ENCODE results near the gene SLC66A2. TPM values are rescaled to one million over a fixed set of nuclear protein-coding genes. Genes with fewer than 3 reads are reported as not detected.

The SLC66A2 gene
- total RNA-seq, 1 experiment from 2014 or later = 28.6 TPM

DNA sequence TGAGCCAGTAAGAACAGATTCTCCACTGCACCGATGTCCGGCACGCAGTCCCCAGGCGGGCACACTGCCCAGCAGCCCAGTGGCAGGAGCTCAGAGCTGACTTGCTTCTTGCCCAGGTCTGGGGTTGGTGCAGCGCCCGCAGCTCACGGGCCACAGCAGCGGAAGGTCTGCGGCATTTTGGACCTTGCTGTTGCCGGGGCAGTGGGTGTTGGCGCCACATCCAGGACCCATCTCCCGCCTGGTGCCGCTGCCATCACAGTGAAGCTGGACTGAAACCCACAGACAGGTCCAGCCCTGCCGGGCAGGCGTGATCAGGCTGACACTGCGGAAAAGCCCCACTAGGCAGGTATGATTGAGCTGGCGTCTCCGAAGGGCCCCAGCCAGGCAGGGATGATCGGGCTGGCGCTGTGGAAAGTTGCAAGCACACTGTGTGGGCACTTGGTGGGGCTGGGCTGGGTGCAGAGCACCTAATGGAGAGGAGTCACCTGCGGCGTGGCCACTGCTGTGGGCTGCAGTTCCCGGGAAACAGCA is 75.5 kb downstream of the SLC66A2 start:
- Histone ChIP-seq H3K4me3 (ENCODE audit: insufficient read depth, low read depth, low read length) (no peak overlapping the region), H3K36me3 (replicated peaks; ENCODE audit: control insufficient read depth, insufficient read depth, low read length) (no peaks in the 10 kb centered on the region)
- DNase-seq = no peak

DNA sequence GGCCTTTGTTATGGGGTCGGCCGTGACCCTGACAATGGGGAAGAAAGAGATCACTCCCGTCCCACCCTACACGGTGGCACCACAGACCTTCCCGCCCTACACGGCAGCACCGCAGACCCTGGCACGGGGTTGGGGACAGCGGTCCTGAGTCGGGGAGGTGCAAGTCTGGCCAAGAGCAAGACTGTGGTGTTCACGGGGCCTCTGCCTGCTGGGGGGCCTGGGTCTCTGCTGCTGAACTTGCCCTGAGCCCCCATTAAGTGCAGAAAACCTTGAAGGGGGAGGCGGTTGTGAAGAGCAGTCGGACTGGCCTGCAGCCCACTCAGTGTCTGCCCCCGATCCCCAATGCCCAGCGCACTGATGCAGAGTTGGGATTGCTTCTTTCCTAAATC is 75.9 kb downstream of the SLC66A2 start:
- H3K36me3 ChIP-seq (replicated peaks; ENCODE audit: control insufficient read depth, insufficient read depth, low read length) = no peaks in the 10 kb centered on the region
- DNase-seq = peak; percentile 52
- no peak overlapping the region for H3K4me3 ChIP-seq (ENCODE audit: insufficient read depth, low read depth, low read length)
- H3K27me3 ChIP-seq (ENCODE audit: control insufficient read depth, insufficient read depth, low read length) = no peaks in the 10 kb centered on the region

More for the DNA sequence above, 75.5 kb downstream of the SLC66A2 start:
- no peaks in the 10 kb centered on the region for H3K27me3 ChIP-seq (ENCODE audit: control insufficient read depth, insufficient read depth, low read length)

DNA sequence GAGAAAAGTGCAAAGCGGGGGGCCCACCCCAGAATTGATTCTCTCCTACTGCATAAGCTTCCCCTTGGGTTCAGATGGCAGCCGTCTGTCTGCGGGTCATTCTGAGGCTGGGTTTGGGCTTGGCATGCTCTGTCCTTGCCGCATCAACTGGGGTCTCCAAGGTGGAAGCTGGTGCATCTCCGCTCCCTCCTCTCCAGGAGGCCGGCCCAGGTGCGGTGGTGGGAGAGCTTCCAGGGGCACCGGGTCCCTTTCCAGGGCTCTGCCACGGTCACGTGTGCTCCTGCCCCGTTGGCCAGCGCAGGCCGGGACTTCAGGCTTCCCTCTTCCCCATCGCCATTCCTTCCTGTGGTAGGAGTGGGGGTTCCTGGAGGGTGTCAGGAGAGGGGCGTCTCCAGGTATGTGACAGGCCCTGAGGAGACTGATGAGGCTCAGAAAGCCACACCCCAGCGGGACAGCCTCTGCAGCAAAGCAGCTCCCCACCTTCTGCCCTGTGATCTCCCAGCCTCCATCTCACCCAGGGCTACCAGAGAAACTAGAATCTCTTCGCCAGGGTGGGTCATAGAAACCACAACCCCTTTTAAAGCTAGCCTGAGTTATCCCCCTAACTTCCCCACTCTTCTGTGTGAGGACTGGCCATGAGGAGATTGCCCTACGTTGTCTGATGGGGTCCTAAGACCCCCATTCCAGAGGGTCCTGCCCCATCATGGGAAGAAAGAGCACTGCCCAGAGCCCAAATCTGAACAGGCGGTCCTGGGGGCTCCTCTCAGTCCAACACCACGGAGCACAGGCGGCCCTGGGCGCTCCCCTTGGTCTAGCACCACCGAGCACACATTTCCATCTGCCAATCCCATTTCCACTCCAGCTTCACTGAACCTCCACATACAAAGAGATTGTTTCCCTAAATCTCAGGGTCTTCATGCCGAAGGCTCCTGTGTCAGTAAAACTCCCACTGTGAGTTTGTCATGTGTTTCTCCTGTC is 76.6 kb downstream of the SLC66A2 start:
- no peak overlapping the region for H3K4me3 ChIP-seq (ENCODE audit: insufficient read depth, low read depth, low read length)
- H3K27me3 ChIP-seq (ENCODE audit: control insufficient read depth, insufficient read depth, low read length) = no peaks in the 10 kb centered on the region
- no peaks in the 10 kb centered on the region for H3K36me3 ChIP-seq (replicated peaks; ENCODE audit: control insufficient read depth, insufficient read depth, low read length)
- peak; percentile 57 for DNase-seq

DNA sequence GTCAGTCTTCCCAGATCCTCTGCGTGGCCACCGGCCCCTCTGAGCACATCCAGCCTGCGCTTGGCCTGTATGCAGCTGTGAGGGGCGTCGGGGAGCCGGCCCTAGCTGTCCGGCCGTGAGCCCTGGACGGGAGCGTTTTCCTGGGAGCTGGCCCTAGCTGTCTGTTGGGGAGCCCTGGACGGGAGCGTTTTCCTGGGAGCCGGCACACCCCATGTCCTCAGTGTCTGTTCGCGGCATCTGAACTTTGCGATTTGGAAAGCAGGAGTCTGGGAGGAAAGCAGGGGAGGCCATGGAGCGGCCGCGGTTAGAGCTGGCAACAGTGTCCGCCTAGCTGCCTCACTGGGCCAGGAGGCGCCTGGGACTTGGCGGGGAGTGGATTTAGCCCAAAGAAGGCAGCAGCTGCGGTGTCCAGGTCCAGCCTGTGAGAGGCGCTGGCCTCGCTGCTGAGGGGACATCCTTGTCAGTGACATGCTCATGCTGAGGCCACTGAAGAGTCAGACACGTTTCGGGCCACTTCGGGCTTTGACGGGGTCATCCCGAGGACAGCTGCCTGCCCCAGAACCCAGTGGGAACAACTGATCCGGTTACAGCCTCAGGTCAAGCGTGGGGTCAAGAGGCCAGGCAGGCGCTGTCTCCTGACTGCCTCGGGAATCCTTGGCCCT is 77.9 kb downstream of the SLC66A2 start:
- no peaks in the 10 kb centered on the region for H3K27me3 ChIP-seq (ENCODE audit: control insufficient read depth, insufficient read depth, low read length)
- no peaks in the 10 kb centered on the region for H3K36me3 ChIP-seq (replicated peaks; ENCODE audit: control insufficient read depth, insufficient read depth, low read length)
- no peak overlapping the region for H3K4me3 ChIP-seq (ENCODE audit: insufficient read depth, low read depth, low read length)
- DNase-seq = peak; percentile 65

GRCh38 chr18:79872527-79873444 is 78.7 kb downstream of the SLC66A2 start:
- Histone ChIP-seq H3K4me3 (ENCODE audit: insufficient read depth, low read depth, low read length) (no peak overlapping the region), H3K36me3 (replicated peaks; ENCODE audit: control insufficient read depth, insufficient read depth, low read length) (no peaks in the 10 kb centered on the region), H3K27me3 (ENCODE audit: control insufficient read depth, insufficient read depth, low read length) (no peaks in the 10 kb centered on the region)
- peak; percentile 64 for DNase-seq

- DNase-seq = peak; percentile 65
- Histone ChIP-seq H3K4me3 (ENCODE audit: insufficient read depth, low read depth, low read length) (no peak overlapping the region), H3K36me3 (replicated peaks; ENCODE audit: control insufficient read depth, insufficient read depth, low read length) (no peaks in the 10 kb centered on the region), H3K27me3 (ENCODE audit: control insufficient read depth, insufficient read depth, low read length) (no peaks in the 10 kb centered on the region)
These were observed 79.9 kb downstream of the SLC66A2 start for GRCh38 chr18:79871481-79872091.

- Histone ChIP-seq H3K4me3 (ENCODE audit: insufficient read depth, low read depth, low read length) (no peak overlapping the region), H3K27me3 (ENCODE audit: control insufficient read depth, insufficient read depth, low read length) (no peaks in the 10 kb centered on the region), H3K36me3 (replicated peaks; ENCODE audit: control insufficient read depth, insufficient read depth, low read length) (no peaks in the 10 kb centered on the region)
- DNase-seq = no peak
These were observed 80.4 kb downstream of the SLC66A2 start for GRCh38 chr18:79871026-79871390.

DNA sequence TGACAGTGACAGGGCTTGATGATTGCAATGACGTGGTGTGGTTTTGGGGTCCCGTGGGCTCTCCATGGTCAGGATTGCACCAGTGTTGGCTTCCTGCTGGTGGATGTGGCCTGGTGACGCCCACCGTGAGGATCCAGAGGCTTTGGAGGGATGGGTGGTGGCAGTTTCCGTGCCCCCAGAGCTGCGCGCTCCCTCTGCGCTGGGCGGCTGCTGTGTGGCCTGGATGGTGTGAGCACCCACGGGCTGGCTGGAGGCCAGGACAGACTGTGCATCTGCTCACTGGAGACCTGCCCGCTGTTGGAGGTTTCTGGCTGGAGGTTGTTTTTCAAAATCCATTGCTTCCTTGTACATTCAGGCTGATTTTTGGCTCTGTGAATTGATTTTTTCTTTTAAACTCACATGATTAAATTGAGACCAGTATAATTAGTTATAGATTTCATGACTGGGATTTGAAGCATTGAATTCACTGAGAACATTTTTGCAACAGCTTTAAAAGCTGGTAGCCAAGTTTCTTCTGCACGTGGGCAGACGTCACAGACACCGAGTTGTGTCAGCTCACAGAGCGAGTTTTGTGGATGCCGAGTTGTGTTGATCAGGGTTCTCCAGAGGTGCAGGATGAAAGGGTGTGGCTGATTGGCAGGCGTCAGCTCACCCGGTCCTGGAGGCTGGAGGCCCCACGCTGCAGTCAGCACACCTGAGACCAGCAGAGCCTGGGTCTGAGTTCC is 81.0 kb downstream of the SLC66A2 start:
- Histone ChIP-seq H3K36me3 (replicated peaks; ENCODE audit: control insufficient read depth, insufficient read depth, low read length) (no peaks in the 10 kb centered on the region), H3K27me3 (ENCODE audit: control insufficient read depth, insufficient read depth, low read length) (no peaks in the 10 kb centered on the region), H3K4me3 (ENCODE audit: insufficient read depth, low read depth, low read length) (no peak overlapping the region)
- DNase-seq = peak; percentile 40

DNA sequence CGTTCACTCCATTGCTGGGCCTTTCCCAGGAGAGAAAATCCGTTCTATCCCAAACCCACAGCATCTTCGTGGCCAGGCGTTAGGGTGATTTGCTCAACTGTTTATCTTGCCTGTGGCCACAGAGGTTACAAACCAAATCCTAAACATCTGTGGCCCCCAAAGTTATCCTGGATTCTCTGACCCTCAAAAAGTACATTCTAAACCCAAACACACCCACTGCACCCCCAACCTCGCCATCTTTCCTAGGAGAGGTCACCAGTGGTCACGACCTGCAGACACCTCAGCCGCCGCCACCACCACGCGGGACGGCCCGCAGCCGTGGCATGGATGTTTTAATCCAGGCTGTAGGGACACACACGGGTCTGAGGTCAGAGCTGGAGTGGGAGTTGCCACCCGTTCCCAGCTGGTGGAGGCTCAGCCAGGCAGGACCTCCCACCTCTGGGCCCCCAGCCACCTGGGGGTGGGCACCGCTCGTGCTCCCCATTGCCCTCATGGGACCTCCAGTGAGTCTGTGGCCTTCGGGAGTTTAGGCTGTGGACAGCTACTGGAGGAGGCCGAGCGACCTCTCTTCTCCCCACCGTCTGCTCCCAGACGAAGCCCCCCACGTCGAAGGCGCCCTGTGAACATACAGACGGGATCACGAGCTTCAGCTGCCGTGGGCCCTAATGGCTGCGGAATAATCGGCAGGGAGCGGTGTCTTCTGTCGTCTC is 81.7 kb downstream of the SLC66A2 start:
- Histone ChIP-seq H3K27me3 (ENCODE audit: control insufficient read depth, insufficient read depth, low read length) (no peaks in the 10 kb centered on the region), H3K4me3 (ENCODE audit: insufficient read depth, low read depth, low read length) (no peak overlapping the region)
- DNase-seq = peak; percentile 36

DNA sequence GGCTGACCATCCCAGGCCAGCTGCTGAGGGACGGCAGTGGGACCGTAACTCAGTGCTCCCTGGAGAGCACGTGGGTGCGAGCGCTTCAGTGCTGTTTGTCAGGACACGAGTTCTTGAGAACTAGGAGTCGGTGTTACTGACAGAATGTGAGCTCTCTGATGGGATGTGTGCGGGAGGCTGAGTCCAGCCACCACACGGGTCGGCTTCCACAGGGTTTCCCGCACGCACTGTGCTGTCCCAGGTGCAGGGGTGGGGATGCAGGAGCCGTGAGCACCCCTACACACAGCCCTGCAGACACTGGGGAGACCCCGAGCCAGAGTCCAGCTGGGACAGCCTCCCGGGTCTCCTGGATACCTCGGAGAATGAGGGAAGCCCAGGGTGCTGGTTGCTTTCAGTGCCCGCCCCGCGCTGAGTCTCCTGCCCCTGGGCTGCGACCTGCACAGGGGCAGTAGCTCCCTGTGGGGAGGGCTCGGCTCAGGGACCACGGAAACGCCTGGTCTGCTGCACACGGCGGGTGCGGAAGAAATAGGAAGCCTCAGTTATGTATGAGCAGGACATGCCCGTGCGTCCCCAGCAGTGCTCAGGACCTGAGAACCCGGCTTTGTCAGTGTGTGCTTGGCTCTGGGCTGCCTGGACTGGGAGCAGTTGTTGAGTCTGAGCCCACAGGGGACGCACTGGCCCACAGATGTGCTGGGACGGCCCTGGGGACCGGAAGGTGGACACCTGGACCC is 82.5 kb downstream of the SLC66A2 start:
- no peaks in the 10 kb centered on the region for H3K27me3 ChIP-seq (ENCODE audit: control insufficient read depth, insufficient read depth, low read length)
- H3K4me3 ChIP-seq (ENCODE audit: insufficient read depth, low read depth, low read length) = no peak overlapping the region
- H3K36me3 ChIP-seq (replicated peaks; ENCODE audit: control insufficient read depth, insufficient read depth, low read length) = no peaks in the 10 kb centered on the region
- DNase-seq = peak; percentile 40

More for the DNA sequence above, 81.7 kb downstream of the SLC66A2 start:
- no peaks in the 10 kb centered on the region for H3K36me3 ChIP-seq (replicated peaks; ENCODE audit: control insufficient read depth, insufficient read depth, low read length)

DNA sequence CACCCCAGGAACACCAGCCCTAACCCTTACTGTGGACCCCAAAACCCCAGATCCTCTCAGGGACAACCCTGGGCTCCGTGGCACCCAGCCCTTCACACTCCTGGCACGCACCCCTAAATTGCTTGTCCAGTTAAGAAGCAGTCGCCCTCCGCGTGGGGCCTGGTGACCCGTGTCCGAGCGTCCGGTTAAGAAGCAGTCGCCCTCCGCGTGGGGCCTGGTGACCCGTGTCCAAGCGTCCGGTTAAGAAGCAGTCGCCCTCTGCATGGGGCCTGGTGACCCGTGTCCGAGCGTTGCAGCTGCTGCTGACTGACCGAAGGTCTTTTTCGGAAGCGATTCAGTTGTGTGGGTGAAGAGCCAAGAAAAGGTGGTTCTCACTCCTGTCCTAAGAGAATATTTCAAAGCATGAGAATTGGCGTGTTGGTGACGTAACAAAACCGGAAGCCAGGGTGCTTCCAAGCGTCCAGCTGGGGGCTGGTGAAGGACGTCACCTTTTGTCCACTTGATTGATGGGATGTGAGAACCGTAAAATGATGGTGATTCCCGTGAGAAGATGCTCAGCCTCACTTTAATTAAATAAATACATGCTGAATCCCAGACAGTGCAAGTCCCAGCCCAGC is 83.2 kb downstream of the SLC66A2 start:
- no peaks in the 10 kb centered on the region for H3K36me3 ChIP-seq (replicated peaks; ENCODE audit: control insufficient read depth, insufficient read depth, low read length)
- H3K27me3 ChIP-seq (ENCODE audit: control insufficient read depth, insufficient read depth, low read length) = no peaks in the 10 kb centered on the region
- no peak overlapping the region for H3K4me3 ChIP-seq (ENCODE audit: insufficient read depth, low read depth, low read length)
- no peak for DNase-seq

DNA sequence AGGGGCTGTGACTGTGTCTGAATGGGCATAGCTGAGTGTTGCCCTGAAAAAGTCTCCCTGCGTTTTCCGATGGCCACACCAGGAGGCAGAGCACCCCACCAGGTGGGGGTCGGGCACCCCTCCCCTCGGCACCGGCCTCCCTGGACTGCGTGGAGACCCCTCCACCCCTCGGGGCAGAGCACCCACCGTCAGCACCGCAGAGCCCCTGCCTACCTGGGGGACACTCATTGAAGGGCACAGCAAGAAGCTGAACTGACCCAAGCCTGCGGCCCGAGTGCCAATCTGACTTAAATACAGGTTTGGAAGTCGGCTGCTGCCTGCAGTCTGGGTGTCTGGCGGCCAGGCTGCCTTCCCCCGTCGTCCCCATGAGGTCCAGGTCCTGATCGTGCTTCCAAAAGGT is 83.8 kb downstream of the SLC66A2 start:
- no peak overlapping the region for H3K4me3 ChIP-seq (ENCODE audit: insufficient read depth, low read depth, low read length)
- no peaks in the 10 kb centered on the region for H3K27me3 ChIP-seq (ENCODE audit: control insufficient read depth, insufficient read depth, low read length)
- DNase-seq = peak; percentile 33
- no peaks in the 10 kb centered on the region for H3K36me3 ChIP-seq (replicated peaks; ENCODE audit: control insufficient read depth, insufficient read depth, low read length)
